CD4-positive, alpha-beta T cell treated with Interleukin-21 for 1 hour (primary cell): ENCODE measurements around the gene ESYT3.
"Not testable (repeated sequence)": the region's sequence is repeated elsewhere in the genome, so short reads cannot be mapped to it uniquely, and the experiment has no call there.

Experiments used
- DNase-seq: peaks from one replicate; pipeline ENCODE4 v3.0.0-alpha.2; 2020

Gene ESYT3

DNA sequence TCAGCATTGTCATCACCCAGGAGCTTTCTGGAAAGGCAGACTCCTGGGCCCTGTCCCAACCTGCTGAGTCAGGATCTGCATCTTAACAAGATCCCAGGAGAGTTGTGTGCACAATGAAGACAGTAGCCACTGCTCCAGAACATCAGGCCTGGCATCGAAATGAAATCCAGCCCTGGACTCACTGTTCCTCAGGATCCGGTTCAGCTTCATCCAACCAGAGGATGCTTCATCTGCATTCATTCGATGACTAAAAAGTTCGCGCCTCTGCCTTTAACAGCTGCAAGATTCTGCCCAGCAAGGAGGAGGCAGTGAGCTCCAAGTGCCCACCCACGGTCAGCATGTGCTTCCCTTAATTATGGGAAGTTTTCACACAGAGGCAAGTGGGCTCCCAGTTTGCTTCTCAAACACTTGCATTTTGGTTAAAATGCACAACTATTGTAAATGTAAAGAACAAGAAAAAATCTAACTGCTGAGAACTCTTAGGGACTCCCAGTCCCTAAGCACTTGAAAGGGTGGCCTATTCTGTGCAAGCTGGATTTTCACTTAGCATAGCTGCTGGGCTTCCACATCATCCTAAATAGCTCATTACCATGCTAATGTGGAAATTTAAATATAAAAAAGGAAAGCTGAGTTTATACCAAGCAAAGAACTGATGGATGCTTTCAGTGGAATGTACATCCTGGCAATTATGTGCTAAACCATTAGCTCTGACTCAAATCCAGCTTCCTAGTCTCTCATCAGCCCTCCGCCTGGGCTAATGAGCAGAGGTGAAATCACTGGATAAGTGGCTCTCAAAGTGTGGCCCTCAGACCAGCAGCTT, 25.5 kb upstream of the ESYT3 start:
- no peak for DNase-seq

DNA sequence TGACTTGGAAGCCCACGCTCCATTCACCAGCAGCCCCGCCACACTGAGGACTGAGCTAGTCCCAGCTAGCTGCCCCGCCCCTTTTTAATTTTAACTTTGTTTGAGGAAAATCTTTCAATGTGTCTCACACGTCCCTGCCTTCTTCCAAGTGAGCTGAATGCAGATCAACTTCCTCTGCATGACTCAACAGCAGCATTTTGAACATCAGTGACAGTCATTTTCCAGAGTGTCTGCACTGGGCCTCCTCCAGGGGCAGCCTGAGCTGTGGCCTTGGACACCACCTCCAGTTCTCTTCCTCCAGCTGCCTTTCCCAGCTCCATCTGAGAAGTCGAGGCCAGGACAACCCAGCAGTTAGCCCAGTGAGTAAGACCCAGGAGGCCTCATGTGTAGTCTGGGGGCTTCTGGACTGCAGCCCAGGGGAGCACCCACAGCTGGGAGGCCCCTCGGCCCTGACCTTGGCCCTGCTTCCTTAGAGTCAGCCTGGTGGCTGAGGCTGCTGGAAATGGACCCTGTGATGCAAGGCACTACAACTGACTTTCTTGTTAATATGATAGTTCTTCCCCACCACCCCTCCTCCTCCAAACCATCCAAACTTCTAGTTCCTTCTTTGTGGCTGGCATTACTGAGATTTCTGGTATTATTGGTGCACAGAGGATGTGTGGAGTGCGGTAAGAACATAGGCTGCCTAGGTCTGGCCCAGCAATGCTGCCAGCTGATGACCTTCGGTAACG, 21.4 kb upstream of the ESYT3 start:
- no peak for DNase-seq

DNA sequence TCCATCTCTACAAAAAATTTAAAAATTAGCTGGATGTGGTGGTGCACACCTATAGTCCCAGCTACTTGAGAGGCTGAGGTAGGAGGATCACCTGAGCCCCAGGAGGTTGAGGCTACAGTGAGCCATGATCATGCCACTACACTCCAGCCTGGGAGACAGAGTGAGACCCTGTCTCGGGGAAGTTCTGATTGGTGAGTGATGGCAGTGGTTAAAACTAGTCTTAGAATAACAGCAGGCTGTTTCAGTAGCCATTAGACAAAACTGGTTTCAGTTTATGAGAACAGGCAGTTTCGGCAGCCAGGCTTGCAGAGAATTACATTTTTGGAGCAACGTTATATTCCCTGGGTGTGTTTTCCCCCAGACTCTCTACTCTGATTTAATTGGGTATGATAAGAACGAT, 18.2 kb upstream of the ESYT3 start:
- DNase-seq: not testable (repeated sequence)

DNA sequence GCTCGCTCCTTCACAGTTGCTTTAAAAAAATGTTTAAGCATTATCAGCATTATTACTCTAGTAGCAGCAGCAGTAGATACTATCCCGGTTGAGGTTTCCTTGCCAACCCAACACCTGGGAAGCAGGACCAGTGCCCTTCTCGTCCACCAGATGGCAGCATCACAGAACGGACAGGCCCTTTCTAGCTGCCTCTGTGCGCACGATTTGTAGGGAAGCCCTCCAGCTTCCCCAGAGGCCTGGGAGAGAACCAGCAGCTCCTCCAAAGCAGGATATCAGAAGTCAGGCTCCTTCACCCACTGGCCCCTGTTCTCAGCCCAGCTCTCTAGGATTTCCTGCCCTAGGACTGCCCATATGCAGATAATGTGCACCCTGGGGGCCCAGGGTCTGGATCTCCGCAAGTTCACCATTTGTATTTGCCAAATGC, 16.8 kb upstream of the ESYT3 start:
- peak; percentile 55 for DNase-seq

DNA sequence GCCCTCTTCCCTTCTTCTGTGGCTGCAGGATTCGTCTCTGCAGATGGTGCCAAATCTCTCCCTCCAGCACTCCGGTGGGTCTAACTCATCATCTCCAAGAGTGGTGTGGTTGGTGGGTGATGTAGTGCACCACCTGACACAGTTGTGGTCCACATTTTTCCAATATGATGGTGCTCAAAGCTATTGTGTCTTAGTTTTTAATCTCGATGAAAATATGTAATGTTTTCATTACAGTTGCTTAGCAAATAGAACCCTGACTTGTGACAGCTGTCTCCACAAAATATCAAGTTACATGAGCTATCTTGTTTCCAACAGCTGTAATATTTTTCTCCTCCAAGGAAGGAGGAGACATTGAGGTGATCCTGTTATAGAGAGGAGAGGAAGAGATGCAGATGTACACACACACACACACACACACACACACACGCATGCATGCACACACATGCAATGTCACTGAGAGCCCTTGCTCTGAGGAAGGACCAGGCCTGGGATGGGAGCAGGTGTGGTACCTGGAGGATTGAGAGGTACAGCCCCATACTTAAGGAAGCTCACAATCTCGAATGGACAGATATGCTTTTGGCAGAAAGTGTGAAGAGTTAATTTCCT, 15.7 kb upstream of the ESYT3 start:
- DNase-seq: no peak

DNA sequence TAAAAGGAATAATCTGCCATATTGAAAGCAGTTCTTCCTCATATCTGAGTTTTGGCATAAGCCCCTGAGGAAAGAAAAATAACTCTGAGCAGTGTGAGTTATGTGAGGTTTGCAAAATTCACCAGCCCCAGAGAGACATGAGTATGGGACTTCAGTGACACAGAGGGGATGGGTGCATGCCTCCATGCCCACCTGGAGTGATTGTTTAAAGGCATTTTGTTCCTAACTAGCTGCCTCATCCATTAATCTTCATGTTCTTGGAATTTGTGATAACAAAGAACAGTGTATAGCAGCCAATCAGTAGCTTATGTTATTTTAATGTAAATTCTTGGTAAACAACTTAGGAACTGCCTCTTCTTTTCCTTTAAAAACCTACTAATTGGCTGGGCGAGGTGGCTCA, 11.1 kb upstream of the ESYT3 start:
- no peak for DNase-seq

DNA sequence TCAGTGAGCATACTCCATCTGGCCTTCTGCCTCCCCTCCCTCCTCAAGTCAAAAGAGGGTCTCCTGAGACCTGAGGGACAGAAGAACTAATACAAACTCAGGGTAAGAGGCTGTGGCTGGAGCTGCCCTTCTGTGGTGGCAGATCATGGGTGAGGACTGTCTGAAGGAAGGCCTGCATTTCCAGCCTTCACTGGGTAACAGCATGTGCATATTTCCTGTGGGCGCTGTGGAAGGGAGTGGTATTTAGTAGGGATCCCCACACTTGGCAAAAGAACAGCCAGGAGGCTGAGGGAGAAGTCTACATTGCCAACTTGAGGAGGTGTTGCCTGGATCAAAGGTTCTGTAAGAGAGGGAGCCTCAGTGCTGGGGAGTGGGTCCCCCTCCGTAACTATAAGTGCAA, 10.1 kb upstream of the ESYT3 start:
- DNase-seq: no peak

DNA sequence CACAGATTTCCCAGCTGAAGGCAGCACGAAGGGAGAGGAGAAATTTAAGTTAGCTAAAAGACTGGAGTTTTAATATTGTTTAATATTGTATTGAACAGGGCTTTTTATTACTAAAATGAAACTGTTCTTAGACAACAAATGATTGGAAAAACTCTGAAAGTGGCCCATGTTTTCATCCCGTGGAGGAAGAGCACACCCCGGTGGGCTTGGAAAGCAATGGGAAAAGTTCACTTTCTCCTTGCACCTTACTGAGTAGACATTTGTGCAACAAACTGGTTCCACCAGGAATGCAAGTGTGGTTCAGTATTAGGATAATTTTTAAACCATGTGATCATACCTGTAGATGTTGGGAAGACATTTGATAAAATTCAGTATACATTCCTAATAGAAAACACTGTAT, 8.2 kb upstream of the ESYT3 start:
- no peak for DNase-seq

DNA sequence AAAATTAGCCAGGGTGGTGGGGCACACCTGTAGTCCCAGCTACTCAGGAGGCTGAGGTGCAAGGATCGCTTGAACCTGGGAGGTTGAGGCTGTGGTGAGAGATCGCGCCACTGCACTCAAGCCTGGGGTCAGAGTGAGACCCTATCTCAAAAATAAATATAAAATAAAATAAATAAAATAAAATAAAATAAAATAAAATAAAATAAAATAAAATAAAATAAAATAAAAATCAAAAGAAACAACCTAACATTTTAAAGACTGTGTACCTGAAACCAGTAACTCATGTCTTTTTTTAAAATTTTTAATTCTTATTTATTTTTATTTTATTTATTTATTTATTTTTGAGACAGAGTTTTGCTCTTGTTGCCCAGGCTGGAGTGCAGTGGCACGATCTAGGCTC, 7.7 kb upstream of the ESYT3 start:
- DNase-seq: not testable (repeated sequence)

DNA sequence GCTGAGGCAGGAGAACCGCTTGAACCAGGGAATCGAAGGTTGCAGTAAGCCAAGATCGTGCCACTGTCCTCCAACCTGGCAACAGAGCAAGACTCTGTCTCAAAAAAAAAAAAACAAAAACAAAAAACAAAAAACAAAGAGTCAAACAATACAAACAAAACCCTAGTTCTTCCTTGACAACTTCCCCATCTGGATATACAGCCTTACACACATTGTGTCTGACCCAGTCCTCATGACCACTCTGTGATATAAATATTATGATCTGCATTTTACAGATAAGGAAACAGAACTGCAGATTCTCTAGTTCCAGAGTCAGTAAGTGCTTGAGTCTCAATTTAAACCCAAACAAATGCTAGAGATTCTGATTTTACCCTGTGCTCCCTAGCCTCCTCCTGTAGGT, 4.8 kb upstream of the ESYT3 start:
- DNase-seq: no peak

DNA sequence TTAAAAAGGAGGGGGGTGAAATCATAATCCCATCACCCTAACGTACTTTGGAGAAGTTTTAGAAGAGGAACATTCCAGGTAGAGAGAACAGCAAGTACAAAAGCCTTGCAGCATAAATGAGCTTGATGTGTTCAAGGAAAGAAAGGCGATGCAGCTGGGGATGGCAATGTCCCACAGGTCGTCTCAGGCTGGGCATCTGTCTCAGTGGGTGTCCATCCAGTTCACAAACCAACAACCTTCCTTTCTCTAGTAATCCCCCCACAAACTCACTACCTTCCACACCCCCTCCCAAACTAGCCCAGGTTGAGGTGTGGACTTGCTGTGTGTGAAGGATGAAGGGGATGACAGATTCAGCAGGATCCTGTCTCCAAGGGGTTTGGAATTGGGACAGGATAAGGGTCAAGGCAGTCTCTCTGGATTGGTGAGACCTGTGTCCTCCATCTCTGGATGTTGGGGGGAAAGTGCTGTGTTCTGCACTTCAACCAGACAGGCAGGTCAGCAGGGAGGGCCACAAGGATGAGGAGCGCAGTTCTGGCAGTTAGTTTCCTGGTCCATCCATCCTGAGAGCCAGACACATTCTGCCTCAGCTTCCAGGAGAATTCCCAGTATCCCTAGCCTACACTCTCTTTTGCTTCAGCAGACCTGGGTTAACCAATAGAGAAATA, 1.7 kb upstream of the ESYT3 start:
- DNase-seq: no peak

DNA sequence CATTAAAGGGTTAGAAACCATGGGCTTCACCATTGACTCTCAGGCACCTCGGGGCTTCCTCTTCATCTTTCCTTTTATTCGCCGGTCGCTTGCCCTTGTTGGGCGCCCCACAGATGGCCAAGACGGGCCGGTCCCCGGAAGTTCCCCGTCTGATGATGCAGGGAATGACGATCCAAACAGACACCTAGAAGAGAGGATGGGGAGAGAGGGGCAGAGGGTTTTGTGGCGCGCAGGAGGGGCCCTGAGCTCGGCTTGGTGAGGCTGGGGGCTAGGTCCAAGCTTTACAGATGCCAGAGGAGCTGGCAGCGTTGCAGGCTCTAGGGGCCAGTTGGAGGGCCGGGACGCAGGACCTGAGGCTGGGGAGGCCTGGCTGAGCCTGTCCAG, 532 bp upstream of the ESYT3 start:
- no peak for DNase-seq

DNA sequence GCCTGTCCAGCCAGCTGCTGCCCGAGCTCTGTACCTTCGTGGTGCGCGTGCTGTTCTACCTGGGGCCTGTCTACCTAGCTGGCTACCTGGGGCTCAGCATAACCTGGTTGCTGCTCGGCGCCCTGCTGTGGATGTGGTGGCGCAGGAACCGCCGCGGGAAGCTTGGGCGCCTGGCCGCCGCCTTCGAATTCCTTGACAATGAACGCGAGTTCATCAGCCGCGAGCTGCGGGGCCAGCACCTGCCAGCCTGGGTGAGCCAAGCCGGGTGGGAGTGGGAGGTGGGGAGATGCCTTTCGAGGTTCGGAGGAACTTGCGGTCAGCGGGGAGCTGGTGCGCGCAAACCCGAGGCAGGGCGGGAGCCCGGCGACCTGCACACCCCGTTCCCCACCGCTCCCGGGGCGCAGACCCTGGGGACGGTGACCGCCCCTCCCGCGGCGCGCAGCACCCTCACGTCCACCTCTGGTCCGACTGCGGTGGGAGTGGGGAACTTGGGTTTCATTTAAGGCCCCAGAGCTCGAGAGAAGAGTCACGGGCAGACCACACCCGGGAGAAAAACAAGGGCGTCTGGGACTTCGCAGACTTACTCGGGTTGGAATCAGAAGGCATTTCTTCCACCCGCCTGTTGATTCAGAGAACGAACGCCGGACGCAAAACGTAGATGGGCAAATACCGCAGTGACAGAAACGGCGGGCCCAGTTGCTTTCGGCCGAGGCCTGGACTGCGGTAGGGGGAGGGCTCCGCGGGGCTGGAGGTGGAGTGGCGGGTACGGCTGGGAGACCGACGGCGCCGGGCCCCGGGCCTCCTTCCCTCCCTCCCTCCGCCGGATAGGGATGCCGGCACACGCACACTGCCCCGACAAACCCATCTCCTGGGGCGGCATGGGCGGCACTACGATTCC, 708 bp downstream of the ESYT3 start:
- no peak for DNase-seq

DNA sequence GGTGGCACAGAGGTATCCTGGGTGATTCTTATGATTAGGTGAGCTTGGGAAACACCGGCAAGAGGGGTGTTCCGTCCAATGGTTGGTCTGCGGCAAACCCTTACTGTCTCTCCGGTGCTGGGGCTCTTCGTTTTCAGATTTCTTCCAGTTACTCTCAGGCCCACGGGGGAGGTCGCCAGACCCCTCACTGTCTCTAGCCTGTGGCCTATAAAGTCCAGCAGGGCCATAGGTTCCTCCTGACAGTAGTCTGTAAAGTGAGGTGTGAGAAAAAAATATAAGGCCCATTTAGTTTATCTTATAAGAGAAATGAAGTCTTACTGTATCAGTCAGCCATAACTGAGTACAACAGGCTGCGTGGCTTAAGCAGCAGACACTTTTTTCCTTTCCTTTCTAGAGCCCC, 1.4 kb downstream of the ESYT3 start:
- DNase-seq: no peak

DNA sequence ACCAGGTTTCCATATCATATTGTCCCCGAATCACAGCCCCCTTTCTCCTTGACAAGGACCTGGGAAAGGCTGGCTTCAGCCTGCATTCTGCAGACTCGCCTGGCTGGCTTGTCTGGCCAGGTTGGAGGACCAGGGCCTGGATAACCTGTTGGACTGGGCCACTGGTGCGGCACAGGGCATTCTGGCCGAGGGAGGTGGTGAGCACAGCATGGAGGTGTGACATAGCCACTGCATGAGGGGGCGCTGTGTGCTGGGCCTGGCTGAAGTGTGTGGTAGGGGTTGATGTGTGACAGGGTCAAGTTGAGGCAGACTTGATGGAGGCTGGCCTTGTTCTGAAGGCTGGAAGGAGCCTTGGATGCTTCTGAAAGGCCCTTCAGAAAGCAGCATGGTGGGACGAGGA, 2.9 kb downstream of the ESYT3 start:
- no peak for DNase-seq

DNA sequence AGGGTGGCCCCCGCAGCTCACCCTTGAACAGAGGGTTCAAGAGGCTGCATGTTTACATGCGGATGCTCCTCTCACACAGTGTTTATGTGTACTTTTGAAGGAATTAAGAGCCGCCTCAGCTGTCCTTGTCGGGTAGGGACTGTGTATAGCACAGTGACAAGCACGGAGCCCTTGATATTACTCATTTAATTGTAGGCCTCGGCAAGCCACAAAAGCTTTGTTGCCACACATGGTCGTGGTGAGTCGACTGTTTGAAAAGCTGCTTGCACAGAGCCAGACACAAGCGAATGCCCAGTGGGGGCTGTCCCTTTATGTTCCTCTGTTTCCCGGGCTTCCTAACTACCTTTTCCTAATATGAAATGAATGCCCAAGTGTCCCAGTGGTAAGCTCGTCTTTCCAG, 4.5 kb downstream of the ESYT3 start:
- DNase-seq: no peak

DNA sequence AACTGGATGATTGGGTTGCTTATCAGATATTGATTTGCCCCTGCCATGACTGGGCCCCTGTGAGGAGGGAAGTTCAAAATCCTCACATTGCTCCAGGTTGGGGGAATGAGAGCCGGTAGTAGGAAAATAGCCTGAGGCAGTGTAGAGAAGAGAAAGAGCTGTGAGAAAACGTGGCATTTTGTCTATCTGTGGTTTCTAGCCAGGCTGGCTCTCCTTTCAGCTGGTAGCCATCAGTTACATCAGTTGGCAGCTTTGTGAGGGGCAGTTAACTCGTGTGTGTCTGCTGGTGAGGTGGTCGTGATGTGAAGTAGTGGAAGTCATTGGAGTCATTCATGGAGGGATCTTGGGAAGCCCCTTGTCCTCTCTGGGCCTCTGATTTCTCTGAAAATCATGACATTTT, 5.2 kb downstream of the ESYT3 start:
- no peak for DNase-seq

DNA sequence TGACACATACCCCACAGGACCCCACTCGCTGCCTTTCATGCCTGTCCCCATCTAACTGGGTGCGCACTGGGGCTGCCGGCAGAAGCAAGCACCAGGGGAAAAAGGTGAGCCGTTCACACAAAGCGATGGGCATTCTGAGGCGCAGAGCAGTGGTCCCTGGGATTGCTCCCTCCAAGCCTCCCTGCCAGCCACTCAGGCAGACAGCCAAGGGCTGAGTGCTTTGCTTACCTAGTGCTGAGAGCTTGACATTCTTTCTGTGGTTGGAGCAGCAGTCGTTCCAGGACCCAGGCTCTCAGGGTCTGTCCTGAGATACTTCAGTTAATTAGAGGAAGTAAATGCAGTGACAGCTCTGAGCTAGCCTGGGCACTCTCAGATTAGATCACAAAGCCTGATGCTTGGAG, 5.7 kb downstream of the ESYT3 start:
- no peak for DNase-seq

DNA sequence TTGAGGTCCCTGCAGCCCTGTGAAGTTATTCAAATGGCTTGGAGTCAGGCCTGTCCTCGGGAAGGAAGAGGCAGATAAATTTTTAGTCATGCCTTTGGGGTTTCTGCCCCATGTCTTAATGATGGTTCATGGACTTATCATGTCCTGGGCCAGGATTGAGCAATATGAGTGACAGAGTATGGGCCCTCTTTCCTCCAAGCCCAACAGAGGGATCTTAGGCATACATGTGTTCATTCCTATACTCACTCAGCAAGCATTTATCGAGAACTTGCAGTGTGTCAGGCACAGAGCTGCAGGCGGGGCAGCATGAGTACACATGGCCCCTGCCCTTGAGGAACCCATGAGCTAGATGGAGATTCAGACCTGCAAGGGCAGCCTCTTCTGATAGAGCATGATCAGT, 6.2 kb downstream of the ESYT3 start:
- DNase-seq: no peak

DNA sequence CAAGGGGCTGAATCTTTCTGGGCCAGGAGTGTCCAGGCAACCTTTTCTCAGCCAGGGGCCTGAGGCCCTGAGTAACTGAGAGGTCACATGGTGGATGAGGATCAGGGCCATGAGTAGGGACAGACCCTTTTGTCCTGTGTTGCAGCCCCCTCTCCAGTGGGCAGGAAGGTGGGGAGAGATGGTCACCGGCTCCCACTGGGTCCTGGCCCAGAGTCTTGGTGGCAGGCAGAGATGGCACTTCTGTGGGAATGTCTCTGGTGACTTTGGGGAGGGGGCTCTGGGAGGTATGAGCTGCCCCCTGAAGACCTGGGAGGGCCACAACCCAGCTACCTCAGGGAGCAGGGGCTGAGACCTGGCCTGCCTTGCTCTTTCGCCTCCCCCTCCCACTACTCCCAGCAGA, 6.8 kb downstream of the ESYT3 start:
- no peak for DNase-seq

DNA sequence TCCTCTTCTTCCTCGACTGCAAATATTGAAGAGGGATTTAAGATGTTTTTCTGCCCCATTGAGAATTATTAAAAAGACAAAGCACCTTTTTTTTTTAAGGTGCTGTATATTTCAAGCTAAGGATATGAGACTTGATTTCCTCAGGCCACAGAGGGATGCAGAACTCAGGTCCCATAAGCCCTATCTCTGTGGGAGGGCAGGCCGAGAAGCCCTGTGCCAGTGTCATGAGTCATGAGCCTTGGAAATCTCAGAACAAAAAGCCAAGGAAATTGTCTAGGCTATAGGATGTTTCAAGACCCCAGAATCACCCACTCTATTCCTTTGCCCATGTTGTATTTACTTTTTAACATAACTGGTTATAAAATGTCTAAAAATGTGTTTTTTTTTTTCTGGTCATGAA, 7.3 kb downstream of the ESYT3 start:
- no peak for DNase-seq

DNA sequence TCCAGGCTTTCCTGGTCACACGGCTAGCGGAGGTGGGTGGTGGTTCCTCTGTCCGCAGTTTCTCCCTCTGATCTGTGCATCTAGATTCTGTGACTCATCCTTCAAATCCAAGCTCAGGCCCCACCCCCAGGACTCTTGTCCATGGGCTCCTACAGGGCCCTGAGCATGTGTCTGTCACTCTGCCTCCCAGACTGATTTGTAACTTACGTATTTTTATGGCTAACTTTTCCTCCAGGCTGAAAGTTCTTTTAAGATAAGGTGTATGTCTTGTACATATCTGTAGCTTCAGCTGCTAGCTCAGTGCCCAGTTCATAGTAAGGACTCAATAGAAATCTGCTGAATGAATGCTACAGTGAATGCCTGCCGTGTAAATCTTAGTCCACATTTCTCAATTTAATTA, 8.0 kb downstream of the ESYT3 start:
- DNase-seq: no peak

DNA sequence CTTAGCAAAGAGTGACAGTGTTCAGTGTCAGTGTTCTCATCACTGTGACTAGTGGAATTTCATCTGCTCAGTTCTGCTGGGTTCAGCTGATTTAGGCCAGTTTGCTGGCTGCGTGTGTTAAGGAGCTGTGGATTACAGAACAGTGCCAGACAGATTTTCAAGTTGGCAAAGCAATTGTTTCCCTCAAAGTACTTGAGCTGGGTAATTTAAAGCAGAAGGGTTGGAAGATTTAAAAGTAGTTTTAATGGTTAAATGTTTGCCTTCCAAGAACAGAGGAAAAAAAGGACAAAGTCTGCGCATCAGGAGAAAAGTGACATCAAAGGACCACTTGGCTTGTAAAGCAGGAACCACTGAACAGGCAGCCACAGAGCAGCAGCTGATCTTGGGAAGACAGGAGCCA, 8.7 kb downstream of the ESYT3 start:
- no peak for DNase-seq
